NCI-H2171 treated with DMSO at 0.1 percent for 48 hours (cell line): ENCODE data around the gene HRH3.

ENCODE experiments used
- DNase-seq: peaks from one replicate; lab custom pipeline; 2025; lab: John Stamatoyannopoulos, UW

Gene HRH3

DNA sequence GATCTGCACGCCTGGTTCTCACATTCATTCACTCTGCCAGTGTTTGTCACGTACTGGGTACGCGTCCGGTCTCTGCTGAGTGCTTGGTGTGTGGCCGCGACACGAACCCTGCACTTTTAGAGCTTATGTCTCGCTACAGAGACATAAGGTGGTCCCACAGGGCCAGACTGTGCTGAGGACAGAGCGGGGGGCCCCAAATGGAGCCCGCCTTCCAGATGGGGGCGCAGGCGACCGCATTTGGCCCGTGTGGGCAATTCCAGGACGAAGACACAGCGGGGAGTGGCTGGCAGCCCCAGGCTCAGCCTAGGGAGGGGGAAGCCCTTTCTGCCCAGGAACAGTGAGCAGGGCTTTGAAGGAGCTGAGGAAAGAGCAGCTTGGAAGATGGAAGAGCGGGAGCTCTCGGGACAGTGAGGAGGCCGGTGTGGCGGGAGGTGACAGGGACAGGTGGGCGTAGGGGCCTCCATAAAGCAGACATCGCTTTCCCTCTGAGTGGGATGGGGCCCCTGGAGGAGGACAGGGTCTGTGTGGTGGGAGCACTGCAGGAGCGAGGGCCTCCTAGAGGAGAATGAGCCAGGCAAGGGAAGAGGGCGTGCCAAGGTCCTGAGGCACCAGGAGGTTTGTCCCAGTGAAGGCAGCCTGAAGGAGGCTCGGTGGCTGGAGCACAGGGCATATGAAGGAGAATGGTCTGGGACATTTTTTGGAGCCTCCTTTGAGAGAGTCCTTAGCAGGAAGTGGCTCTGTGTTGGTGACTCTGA lies 45.0 kb downstream of the HRH3 start:
- DNase-seq = no peak

DNA sequence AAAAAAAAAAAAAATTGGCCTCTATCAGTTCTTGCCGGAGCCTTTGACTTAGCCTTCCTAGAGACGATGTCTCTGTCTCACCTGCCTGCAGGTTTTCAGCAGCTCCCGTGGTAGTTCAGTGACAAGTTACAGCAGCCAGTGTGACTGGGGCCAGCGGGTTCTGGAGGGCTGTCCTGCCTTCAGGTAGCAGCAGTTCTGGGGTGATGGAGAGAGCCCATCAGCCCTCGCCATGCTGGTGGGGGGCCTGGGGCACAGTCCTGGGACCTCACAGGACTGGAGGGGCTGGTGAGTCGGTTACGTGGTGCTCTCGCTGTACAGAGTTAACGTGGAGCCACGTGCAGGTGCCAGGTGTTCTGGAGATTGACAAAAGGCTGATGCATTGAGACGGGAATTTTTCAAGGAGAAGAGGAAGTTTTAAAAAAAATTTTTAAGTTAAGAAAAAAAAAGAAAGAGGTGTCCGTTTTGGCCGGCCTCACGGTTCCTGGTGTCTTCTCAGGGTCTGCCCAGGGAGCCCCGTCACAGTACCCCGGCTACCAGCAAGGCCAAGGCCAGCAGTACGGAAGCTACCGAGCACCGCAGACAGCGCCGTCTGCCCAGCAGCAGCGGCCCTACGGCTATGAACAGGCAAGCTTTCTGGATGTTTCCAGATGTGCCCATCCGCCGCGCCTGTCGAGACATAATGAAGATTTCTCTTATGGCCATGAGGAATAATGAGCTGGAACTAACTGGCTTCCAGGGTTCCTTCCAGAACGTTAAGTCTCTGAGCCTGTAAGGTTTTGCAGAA lies 45.9 kb downstream of the HRH3 start:
- no peak for DNase-seq

DNA sequence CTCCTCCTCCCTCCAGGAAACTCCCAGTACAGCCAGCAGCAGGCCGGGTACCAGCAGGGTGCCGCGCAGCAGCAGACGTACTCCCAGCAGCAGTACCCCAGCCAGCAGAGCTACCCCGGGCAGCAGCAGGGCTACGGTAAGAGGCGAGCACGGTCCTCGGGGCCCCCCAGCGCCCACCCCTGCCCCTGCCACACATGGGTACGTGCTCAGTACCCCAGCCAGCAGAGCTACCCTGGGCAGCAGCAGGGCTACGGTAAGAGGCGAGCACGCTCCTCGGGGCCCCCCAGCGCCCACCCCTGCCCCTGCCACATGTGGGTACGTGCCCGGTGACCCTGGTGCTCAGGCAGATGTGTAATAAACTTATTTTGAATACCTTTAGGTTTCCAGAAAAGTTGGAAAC lies 47.4 kb downstream of the HRH3 start:
- no peak for DNase-seq

DNA sequence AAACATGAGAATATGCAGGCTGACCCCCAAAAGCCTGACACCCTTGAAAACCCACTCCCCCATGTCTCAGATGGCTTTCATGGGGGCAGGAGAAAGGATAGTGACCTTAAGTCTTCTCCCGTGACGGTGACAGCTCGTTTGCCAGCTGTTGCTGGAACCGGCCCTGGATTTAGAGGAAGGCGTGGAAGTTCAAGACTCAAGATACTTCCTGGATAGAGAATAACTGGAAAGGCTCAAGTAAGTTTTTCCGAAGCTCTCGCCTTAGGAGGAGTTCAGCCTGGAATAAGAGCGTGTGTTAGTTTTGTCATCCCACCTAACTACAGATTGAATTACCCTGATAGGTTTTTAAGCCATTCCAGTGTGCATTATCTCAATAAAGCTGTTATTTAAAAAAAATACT lies 48.8 kb downstream of the HRH3 start:
- DNase-seq = no peak

DNA sequence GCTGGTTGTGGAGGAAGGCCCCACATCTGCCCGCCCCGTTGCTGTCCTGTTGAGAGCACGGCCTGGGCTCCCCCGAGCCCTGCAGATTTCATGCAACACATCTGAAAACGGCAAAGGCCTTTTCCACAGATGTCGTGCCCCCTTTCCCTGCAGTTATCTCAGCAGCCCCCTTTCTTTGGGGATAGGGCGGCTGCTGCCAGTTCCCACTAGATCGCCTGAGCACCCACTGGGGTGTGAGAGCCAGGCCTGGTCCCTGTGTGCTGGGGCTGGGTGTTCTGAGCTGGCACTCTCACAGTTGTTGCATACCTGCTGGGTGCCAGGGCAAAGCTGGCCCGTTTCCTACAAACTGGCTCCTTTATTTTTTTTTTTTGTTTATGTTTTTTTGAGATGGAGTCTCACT lies 49.5 kb downstream of the HRH3 start:
- DNase-seq = no peak

DNA sequence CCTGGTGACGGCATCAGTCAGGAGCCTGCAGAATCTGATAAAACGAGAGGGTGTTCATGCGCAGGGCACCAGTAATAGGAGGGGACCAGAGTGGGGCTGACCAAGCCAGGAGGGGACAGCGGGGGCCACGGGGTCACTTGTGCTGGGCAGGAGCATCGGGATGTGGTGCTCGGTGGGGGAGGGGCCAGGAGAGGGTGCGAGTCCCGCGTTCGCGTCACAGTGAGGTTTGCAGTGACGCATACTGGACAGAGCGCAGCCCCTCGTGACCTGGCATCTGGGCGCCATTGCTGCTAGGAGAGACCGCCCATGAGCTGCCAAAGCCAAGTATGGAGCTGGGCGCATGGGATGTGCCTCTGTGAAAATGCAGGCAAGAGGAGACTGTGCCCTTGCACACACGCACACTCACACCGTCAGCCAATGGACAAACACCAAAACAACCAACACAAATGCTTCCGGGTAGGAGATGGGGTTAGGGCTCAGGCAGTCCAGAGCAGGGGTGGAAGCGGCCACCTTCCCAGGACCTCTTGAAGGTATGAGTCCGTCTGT lies 51.1 kb downstream of the HRH3 start:
- no peak for DNase-seq

DNA sequence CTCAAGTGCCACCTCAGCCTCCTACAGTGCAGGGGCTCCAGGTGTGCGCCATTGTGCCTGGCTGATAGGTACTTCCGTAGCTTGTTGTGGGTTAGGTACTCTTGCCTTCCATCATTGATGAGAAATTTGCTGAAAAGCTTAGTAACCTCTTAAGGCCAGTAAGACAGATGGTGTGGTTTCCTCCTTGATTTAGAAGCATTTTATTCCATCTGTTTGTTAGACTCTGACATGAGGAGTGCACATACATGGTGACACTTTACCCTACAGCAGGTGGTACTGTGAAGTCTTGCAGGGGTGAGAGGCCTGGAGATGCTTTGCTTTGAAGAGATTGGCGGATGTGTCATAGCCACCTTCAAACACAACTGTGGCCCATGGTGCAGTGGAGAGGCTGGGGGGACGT lies 52.0 kb downstream of the HRH3 start:
- DNase-seq = peak; percentile 97

- no peak for DNase-seq
These were observed 52.6 kb downstream of the HRH3 start for GRCh38 chr20:62167474-62167873.

DNA sequence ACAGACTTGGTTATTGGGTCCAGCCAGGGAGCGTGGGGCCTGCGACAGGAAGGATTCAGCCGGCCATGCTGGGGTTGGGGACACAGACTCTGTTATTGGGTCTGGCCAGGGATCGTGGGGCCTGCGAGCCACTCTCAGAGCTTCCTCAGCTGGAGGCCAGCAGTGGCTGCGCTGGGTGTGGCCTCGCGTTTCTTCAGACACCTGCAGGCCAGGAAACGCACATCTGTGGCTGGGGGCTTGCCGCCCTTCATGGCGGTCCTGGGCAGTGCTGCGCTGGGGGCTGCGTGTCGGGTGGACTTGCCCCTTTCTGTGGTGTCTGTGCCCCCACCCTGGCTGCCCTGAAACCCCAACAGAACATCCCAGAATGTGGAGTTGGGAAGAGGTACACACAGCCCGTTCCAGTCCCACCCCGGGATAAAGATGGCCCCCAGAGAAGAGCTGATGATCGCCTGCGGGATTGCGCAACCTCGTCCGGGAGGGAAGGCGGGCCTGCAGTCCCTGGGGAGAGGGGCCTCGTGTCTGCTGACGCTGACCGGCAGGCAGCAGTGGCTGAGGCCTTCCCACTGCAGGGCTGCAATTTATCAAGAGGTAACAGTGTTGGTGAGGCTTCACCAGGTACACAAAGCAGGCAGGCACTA lies 54.2 kb downstream of the HRH3 start:
- DNase-seq = no peak
